ENCODE measurements around the gene C15orf39. TPM values are rescaled to one million over a fixed set of nuclear protein-coding genes. Genes with fewer than 3 reads are reported as not detected.
"Not testable (repeated sequence)": the region's sequence is repeated elsewhere in the genome, so short reads cannot be mapped to it uniquely, and the experiment has no call there.

Gene C15orf39
- total RNA-seq, 4 donors from 2014 or later, result 10.6 to 18.3 (median 16.7) TPM

DNA sequence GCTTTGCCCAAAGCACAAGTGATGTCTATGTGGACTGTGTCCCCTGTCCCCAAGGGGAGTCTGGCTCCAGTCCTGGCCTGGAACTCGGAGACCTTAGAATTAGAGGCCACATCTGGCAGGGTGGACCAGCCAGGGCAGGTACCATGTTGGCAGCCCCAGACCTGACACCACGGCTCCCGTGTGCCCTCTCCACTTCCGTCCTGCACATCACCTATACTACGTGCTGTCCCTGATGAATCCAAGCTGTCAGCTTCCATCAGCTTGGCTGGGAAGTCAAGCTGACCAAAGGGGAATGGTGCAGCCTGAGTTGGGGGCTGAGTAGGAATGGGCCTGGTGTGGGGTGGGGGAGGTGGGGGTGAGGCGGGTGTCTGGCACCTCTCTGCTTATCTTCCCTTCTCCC, 15.3 kb downstream of the C15orf39 start:
- Histone ChIP-seq H3K27ac (no peak overlapping the region), H3K4me3 (replicated peaks in 1 of 3) (no peak overlapping the region), H3K27me3 (no peaks in the 10 kb centered on the region), H3K9me3 (no peaks in the 10 kb centered on the region), H3K4me1 (no peaks in the 10 kb centered on the region), H3K36me3 (peaks cover under 1 to 12% of the 10 kb centered on the region in 2 donors)
- 89 to 94% methylated on average over 5 to 6 of the region's 6 CpGs for WGBS, 2 donors
- no peak for TF ChIP-seq POLR2A (IDR thresholded peaks at IDR 0.05)
- TF ChIP-seq, protein P1, sequence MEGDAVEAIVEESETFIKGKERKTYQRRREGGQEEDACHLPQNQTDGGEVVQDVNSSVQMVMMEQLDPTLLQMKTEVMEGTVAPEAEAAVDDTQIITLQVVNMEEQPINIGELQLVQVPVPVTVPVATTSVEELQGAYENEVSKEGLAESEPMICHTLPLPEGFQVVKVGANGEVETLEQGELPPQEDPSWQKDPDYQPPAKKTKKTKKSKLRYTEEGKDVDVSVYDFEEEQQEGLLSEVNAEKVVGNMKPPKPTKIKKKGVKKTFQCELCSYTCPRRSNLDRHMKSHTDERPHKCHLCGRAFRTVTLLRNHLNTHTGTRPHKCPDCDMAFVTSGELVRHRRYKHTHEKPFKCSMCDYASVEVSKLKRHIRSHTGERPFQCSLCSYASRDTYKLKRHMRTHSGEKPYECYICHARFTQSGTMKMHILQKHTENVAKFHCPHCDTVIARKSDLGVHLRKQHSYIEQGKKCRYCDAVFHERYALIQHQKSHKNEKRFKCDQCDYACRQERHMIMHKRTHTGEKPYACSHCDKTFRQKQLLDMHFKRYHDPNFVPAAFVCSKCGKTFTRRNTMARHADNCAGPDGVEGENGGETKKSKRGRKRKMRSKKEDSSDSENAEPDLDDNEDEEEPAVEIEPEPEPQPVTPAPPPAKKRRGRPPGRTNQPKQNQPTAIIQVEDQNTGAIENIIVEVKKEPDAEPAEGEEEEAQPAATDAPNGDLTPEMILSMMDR (IDR thresholded peaks at IDR 0.05), result no peak
- no peak for DNase-seq
- intact Hi-C loops (cut with DNase I), result no loop called here

DNA sequence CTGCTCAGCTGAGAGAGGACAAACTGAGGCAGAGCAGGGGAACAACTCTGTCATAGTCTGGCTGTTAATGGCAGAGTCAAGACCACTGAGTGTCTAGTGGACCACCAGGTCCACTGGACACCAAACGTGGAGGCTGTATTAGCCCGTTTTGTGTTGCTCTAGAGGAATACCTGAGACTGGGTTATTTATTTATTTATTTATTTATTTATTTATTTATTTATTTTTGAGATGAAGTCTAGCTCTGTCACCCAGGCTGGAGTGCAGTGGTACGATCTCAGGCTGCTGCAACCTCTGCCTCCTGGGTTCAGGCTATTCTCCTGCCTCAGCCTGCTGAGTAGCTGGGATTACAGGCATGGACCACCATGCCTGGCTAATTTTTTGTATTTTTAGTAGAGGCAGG, 15.9 kb downstream of the C15orf39 start:
- WGBS, 2 donors, result 85 to 88% methylated on average over 3 of the region's 3 CpGs
- intact Hi-C loops (cut with DNase I); H3K4me1 ChIP-seq; H3K27me3 ChIP-seq; DNase-seq; H3K4me3 ChIP-seq (replicated peaks in 1 of 3); H3K9me3 ChIP-seq; H3K27ac ChIP-seq; H3K36me3 ChIP-seq: not testable (repeated sequence)

DNA sequence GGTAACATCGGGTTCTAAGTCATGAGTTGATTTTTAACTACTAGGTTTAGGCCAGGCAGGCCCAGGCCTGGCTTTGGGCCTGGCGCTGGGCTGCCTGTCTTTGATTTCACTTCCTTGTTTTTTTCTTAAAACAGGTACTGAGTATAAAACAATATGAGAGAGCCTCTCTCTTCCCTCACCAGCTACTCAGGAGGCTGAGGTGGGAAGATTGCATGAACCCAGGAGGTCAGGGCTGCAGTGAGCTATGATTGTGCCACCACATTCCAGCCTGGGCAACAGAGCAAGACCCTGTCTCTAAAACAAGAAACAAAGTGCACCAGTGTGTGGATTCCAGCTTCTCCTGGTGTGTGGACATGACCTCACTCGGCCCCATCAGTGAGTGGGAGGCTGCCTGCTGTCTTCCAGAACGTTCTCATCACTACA, 17.8 kb downstream of the C15orf39 start:
- H3K9me3 ChIP-seq; intact Hi-C loops (cut with DNase I); H3K4me3 ChIP-seq (replicated peaks in 1 of 3); H3K27me3 ChIP-seq; H3K27ac ChIP-seq; DNase-seq; H3K4me1 ChIP-seq; H3K36me3 ChIP-seq: not testable (repeated sequence)
- 83 to 93% methylated on average over 4 of the region's 4 CpGs for WGBS, 2 donors

DNA sequence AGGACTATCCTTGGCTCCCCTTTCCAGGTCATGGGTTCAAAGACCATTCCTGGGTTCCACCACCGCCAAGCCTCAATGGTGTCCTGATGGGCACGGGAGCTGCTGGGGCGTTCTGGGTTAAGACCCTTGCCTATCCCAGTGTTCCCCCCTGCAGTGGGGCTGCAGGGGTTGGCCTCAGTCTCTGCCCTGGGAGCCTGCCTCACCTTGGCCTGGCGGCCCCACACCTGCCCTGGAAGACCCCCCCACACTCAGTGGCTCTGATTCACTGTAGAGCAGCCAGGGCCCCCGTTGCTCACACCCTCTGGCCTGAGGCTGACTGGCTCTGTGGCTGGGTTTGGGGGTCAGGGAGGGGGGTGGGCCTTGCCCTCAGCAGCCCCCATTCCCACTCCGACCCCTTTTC, 22.0 kb downstream of the C15orf39 start:
- WGBS, 2 donors, result 90 to 93% methylated on average over 1 to 3 of the region's 6 CpGs
- DNase-seq, result no peak
- H3K9me3 ChIP-seq, result no peaks in the 10 kb centered on the region
- no peaks in the 10 kb centered on the region for H3K4me1 ChIP-seq
- H3K4me3 ChIP-seq (replicated peaks in 1 of 3), result no peak overlapping the region
- no peak overlapping the region for H3K27ac ChIP-seq
- H3K36me3 ChIP-seq, result no peaks in the 10 kb centered on the region
- no peak for TF ChIP-seq POLR2A (IDR thresholded peaks at IDR 0.05)
- TF ChIP-seq, protein P1 (IDR thresholded peaks at IDR 0.05), result no peak
- intact Hi-C loops (cut with DNase I), result no loop called here
- no peaks in the 10 kb centered on the region for H3K27me3 ChIP-seq

DNA sequence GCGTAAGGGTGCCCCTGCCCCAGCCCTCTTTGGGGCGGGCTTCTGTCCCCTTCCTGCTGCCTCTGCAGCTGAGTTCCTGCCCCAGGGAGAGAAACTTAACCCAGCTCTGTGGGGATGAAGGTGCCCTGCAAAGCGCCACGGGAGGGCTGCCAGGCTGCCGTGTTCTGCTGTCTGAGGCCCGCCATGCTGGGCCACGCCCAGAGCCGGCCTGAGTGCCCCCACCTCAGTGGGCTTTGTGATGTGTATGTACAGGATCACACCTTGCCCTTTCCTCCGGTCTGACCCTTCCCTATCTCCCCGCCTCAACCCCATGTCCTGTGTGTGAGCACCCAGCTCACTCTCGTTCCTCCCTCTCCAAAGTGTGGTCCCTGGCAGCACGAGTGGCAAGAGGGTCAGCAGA, 22.6 kb downstream of the C15orf39 start:
- Histone ChIP-seq H3K4me1 (no peaks in the 10 kb centered on the region), H3K9me3 (no peaks in the 10 kb centered on the region), H3K4me3 (replicated peaks in 1 of 3) (no peak overlapping the region), H3K36me3 (no peaks in the 10 kb centered on the region), H3K27ac (no peak overlapping the region), H3K27me3 (no peaks in the 10 kb centered on the region)
- WGBS, 2 donors, result 81 to 82% methylated on average over 6 to 12 of the region's 12 CpGs
- TF ChIP-seq POLR2A (IDR thresholded peaks at IDR 0.05), result no peak
- TF ChIP-seq, protein P1 (IDR thresholded peaks at IDR 0.05), result no peak
- no peak for DNase-seq
- intact Hi-C loops (cut with DNase I), result no loop called here

DNA sequence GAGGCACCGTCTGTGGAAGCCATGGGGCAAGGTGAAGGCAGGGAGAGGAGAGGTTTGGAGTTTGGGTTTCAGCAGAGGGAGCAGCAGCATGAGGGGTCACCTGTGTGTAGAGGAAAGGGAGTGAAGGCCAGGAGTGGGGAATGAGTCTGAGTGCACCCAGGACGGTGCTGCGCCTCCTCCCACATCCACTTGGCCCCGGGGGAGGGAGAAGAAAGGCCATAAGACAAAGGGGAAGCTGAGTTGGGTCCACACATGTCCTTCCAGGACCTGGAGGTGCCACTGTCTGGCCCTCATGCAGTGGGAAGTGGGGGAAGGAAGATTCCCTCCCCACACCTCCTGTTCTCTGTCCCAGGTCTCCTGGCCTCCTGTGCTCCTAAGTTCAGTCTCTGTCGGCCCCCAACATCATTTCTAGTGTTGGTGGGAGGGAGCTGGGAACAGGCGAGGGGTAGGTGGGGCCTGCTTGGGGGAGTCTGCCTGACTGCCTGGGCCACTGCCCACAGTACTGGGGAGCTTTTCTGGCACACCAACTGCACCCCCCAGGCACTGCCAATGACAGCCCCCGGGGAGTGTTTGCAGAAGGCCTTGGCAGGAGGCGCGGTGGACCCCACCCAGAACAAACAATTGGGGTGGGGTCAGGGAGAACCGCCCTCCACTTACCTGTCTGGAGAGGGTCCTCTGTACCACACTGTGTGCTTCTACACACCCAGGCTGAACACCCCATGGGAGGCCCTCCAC, 23.6 kb downstream of the C15orf39 start:
- H3K4me3 ChIP-seq (replicated peaks in 1 of 3); H3K36me3 ChIP-seq; intact Hi-C loops (cut with DNase I); H3K27ac ChIP-seq; H3K9me3 ChIP-seq; DNase-seq; H3K27me3 ChIP-seq; H3K4me1 ChIP-seq: not testable (repeated sequence)
- 46 to 66% methylated on average over 6 to 7 of the region's 10 CpGs for WGBS, 2 donors
